Duodenal mucosa (tissue), 2 donors: Measurements from ENCODE around the gene C14orf119.

ENCODE experiments used
- H3K27ac ChIP-seq: one replicate; pipeline ENCODE4 v1.7.0; 2013; ENCODE audit warnings: low read depth, low read length
- H3K27me3 ChIP-seq, 2 donors: one replicate each; pipeline ENCODE4 v1.7.0; 2013; ENCODE audit warnings: low read length in 2 of 2, control low read depth in 1 of 2; ENCODE audit not compliant: insufficient read depth in 2 of 2, control insufficient read depth in 1 of 2
- H3K36me3 ChIP-seq, 2 donors: one replicate each; pipeline ENCODE4 v1.7.0; 2013; ENCODE audit warnings: low read length in 2 of 2, control low read depth in 1 of 2; ENCODE audit not compliant: insufficient read depth in 2 of 2, control insufficient read depth in 1 of 2
- H3K4me1 ChIP-seq, 2 donors: one replicate each; pipeline ENCODE4 v1.7.0; 2013; ENCODE audit warnings: low read length in 2 of 2, control low read depth in 1 of 2; ENCODE audit not compliant: insufficient read depth in 2 of 2, control insufficient read depth in 1 of 2
- H3K4me3 ChIP-seq, 2 donors: one replicate each; pipeline ENCODE4 v1.7.0; 2013; ENCODE audit warnings: low read length in 2 of 2, low read depth in 1 of 2
- H3K9ac ChIP-seq, 2 donors: one replicate each; pipeline ENCODE4 v1.7.0; 2013; ENCODE audit warnings: low read length in 2 of 2, low read depth in 1 of 2
- H3K9me3 ChIP-seq, 2 donors: one replicate each; pipeline ENCODE4 v1.7.0; 2013; ENCODE audit warnings: low read length in 2 of 2, control low read depth in 1 of 2; ENCODE audit not compliant: control insufficient read depth in 1 of 2

C14orf119 gene

GRCh38 chr14:23110579-23111365 is 15.5 kb downstream of the C14orf119 start:
- Histone ChIP-seq H3K36me3 (no peaks in the 10 kb centered on the region), H3K4me1 (no peaks in the 10 kb centered on the region), H3K4me3 (no peak overlapping the region), H3K9me3 (no peaks in the 10 kb centered on the region), H3K27me3 (peaks cover 15% of the 10 kb centered on the region in 2 donors), H3K27ac (no peak overlapping the region), H3K9ac (no peak overlapping the region)

DNA sequence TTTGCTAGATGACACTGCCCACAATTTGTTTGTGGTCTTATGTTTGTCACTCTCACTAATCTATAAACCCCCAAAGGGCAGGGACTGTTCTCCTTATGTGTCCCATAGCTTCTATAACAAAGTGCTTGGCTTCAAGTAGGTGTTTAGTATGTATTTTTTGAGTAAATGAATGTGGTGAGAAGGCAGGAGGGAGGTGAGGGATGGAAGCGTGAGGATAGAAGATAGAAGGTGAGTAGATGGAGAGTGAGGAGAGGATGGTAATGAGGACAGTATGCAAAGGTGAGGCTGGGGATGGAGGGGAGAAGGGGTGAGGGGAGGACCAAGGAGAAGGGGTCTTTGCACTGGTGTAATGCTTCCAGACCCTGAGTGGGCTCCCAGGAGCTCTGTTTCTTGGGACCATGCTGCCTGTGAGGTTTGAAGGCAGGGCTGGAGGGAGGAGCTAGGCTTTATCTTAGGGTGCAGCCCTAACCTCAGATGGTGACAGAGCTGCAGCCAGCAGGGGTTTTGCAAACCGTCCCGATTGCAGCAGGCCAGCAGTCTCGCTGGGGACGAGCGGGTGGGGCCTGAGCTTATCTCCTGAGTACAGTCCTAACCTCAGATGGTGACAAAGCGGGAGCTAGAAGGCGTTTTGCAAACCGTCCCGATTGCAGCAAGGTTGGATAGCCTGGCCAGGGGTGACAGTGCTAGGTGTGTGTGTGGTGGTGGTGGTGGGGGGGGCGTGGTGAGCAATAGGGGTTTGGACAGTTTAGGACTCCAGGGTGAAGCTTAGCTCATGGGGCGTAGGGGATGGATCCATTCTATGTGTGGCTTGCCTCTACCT is 17.3 kb downstream of the C14orf119 start:
- peaks cover 15 to 16% of the 10 kb centered on the region in 2 donors for H3K27me3 ChIP-seq
- H3K27ac ChIP-seq, result no peak overlapping the region
- H3K4me3 ChIP-seq, result no peak overlapping the region

DNA sequence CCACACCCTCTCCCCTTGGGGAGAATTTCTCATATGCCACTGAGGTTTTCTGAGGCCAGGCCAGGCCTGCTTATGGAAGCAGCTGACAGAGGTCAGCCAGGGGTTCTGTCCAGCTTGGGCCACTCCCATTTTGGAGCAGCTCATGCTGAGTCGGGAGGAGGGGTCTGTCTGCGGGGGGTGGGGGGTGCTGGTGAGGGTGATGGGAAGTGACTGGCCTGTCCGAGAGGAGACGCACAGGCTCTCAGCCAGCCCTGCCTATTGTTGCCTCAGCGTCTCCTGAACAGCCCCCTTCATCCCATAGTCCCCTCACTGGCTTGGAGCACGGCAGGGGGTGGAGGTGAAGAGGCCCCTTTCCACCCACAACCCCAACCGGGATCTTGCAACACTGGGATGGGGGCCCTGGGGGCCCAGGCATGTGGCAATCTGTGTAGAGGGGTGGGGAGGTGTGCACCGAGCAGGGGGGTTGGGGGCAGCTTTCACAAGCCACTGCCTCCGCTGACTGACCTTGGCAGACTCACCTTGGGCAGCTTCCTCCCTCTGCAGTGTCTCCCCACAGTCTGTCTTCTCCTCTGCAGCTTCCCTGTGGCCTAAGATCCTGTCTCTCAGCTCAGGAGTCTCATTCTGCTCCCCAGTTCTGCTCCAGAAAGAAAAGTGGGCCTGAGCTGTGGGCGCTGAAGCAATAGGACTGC is 18.3 kb downstream of the C14orf119 start:
- H3K36me3 ChIP-seq, result no peaks in the 10 kb centered on the region
- no peak overlapping the region for H3K27ac ChIP-seq
- H3K9me3 ChIP-seq, result no peaks in the 10 kb centered on the region
- H3K4me3 ChIP-seq, result no peak overlapping the region
- no peak overlapping the region for H3K9ac ChIP-seq
- H3K27me3 ChIP-seq, result peaks cover 15 to 16% of the 10 kb centered on the region in 2 donors
- no peaks in the 10 kb centered on the region for H3K4me1 ChIP-seq

More for the DNA sequence above, 17.3 kb downstream of the C14orf119 start:
- H3K9me3 ChIP-seq, result no peaks in the 10 kb centered on the region
- no peaks in the 10 kb centered on the region for H3K4me1 ChIP-seq
- H3K9ac ChIP-seq, result no peak overlapping the region
- H3K36me3 ChIP-seq, result no peaks in the 10 kb centered on the region

GRCh38 chr14:23114120-23114458 is 18.8 kb downstream of the C14orf119 start:
- Histone ChIP-seq H3K4me1 (no peaks in the 10 kb centered on the region), H3K27me3 (peaks cover 15 to 16% of the 10 kb centered on the region in 2 donors), H3K4me3 (no peak overlapping the region)

DNA sequence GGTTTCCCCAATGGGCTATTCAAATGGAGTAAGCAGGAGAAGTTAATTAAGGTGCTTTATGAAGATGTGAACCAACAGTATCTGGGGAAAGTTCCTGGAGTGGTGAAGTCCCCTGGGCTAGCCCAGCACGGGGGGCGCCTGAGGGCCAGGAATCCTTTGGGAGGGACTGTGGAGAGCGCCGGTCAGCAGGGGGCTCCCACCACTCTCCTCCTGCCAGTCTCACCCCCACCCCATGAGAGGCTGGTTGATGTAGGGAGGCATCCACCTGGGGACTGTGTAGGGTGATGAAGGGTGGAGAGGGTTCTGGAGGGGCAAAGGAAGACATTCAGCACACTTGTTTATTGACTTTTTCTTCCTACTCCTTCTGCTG is 19.3 kb downstream of the C14orf119 start:
- no peak overlapping the region for H3K4me3 ChIP-seq
- no peaks in the 10 kb centered on the region for H3K9me3 ChIP-seq
- no peaks in the 10 kb centered on the region for H3K36me3 ChIP-seq
- peaks cover 0 to 4% of the 10 kb centered on the region in 2 donors for H3K4me1 ChIP-seq
- H3K9ac ChIP-seq, result no peak overlapping the region
- no peak overlapping the region for H3K27ac ChIP-seq
- H3K27me3 ChIP-seq, result peaks cover 15 to 16% of the 10 kb centered on the region in 2 donors

More at GRCh38 chr14:23114120-23114458, 18.8 kb downstream of the C14orf119 start:
- no peaks in the 10 kb centered on the region for H3K9me3 ChIP-seq
- H3K27ac ChIP-seq, result no peak overlapping the region
- no peaks in the 10 kb centered on the region for H3K36me3 ChIP-seq
- H3K9ac ChIP-seq, result no peak overlapping the region

GRCh38 chr14:23115039-23115731 is 19.9 kb downstream of the C14orf119 start:
- Histone ChIP-seq H3K27me3 (peaks cover 15 to 16% of the 10 kb centered on the region in 2 donors), H3K9ac (no peak overlapping the region), H3K36me3 (no peaks in the 10 kb centered on the region), H3K9me3 (no peaks in the 10 kb centered on the region), H3K4me3 (peak overlapping the region in 1 of 2 donors; percentile 16), H3K27ac (no peak overlapping the region), H3K4me1 (peaks cover 0 to 8% of the 10 kb centered on the region in 2 donors)

DNA sequence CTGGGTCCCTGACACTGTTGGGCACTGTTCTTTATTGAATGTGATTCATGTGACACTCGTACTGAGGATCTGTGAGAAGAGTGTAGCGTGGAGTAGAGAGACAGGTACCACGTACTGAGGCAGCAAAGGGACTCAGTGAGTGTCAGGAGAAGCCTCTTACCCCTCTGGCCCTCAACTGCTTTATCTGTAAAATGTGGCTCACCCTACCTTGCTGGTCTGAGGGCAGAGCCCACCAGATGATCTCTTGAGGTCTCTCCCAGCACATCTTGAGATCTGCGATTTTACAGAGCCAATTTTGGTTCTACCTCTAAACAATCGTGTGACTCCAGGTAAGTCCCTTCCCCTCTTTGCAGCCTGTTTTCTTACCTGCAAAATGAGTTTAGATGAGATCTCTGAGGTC is 20.6 kb downstream of the C14orf119 start:
- no peak overlapping the region for H3K4me3 ChIP-seq
- peaks cover under 1 to 8% of the 10 kb centered on the region in 2 donors for H3K4me1 ChIP-seq
- H3K9ac ChIP-seq, result no peak overlapping the region
- H3K27me3 ChIP-seq, result peaks cover 13 to 16% of the 10 kb centered on the region in 2 donors
- H3K36me3 ChIP-seq, result no peaks in the 10 kb centered on the region
- no peaks in the 10 kb centered on the region for H3K9me3 ChIP-seq
- H3K27ac ChIP-seq, result no peak overlapping the region

DNA sequence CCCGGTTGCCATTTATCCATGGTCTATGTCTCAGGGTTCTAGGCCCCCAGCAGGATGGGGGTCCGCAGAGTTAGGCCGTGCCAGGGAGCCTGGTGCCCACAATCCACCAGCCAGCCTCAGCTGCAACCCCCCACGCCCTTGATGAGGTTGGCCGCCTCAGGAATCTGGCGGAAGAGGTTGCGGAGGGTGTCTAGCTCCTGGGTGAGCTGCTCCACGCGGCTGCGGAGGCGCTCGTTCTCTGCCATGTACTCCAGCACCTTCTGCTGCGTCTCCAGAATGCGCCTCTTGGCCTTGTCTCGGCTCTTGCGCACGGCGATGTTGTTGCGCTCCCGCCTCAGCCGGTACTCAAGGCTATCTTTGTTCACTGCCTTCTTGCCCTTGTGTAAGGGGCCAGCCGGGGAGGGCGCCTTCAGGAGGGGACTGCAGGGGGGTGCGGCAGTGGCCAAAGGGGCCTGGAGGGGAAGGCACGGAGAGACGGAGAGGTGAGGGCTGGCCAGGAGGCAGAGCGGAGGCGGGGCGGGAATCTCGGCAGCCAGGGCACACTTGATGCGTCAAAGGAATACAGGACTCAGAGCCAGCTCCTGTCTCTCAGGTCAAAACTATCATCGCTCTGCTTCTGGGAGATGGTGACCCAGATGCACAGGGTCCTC is 22.2 kb downstream of the C14orf119 start:
- peaks cover 4 to 15% of the 10 kb centered on the region in 2 donors for H3K4me1 ChIP-seq
- no peak overlapping the region for H3K4me3 ChIP-seq
- H3K9ac ChIP-seq, result no peak overlapping the region
- no peak overlapping the region for H3K27ac ChIP-seq
- no peaks in the 10 kb centered on the region for H3K9me3 ChIP-seq
- H3K36me3 ChIP-seq, result no peaks in the 10 kb centered on the region
- peaks cover 5 to 13% of the 10 kb centered on the region in 2 donors for H3K27me3 ChIP-seq

GRCh38 chr14:23118506-23119362 is 23.4 kb downstream of the C14orf119 start, which contains the start of gene CEBPE:
Gene CEBPE (minus strand): TSS chr14:23119255. CDS start chr14:23119091, 164 bp downstream.
- no peak within 1 kb of the TSS for H3K9ac ChIP-seq
- H3K9me3 ChIP-seq, result no peaks in the 10 kb centered on the region
- peaks cover 10 to 21% of the 10 kb centered on the region in 2 donors for H3K4me1 ChIP-seq
- H3K4me3 ChIP-seq, result no peak within 1 kb of the TSS
- no peak within 1 kb of the TSS for H3K27ac ChIP-seq
- no peaks in the 10 kb centered on the region for H3K36me3 ChIP-seq
- peaks cover 4 to 9% of the 10 kb centered on the region in 2 donors for H3K27me3 ChIP-seq
